ENCODE results near the gene NT5DC4.

The NT5DC4 gene

DNA sequence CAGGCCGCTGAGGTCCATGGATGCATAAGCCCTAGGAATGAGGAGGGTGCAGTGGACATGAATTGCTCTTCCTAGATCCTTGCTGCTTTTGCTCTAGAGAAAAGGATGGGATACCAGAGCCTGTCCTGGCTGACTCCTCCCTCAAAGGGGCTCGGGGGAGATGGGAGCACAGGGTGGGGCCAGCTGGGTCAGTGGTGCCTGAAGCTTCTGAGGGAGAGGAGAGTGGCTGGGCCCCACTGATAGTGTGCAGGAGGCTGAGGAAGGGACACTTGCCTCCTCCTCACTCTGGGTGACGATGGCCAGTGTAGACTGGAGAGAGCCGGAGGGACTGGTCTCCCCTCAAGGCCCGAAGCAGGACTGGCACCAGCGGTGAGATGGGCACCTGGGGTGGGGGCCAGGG is at the start of gene NT5DC4:
TSS of gene NT5DC4 (plus strand) at position 236 of the 400 bp plus-strand sequence. CDS start at position 296, 60 bp downstream.
- DNase-seq: no peak

- no peak for DNase-seq
Measured at GRCh38 chr2:112671801-112672200, 49.0 kb upstream of the NT5DC4 start.

DNA sequence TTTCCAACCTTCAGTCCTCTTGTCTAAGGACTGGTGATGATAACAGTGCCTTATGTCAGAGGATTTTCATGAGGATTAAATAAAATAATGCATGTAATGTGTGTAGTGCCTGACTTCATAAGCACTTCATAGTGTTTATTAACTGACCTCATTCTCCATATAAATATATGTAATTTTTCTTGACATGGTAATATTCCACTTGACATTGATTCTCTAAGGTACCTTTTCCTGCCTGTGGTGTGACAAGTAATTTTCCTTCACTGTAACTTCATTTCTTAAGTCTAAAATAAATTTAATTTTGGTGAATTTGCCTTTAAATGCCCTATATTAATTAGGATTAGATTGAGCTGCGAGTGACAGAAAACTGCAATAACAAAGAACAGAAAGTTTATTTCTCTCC is 47.8 kb upstream of the NT5DC4 start:
- DNase-seq: no peak

- peak; percentile 49 for DNase-seq
Measured at GRCh38 chr2:112674229-112674628, 46.6 kb upstream of the NT5DC4 start.

DNA sequence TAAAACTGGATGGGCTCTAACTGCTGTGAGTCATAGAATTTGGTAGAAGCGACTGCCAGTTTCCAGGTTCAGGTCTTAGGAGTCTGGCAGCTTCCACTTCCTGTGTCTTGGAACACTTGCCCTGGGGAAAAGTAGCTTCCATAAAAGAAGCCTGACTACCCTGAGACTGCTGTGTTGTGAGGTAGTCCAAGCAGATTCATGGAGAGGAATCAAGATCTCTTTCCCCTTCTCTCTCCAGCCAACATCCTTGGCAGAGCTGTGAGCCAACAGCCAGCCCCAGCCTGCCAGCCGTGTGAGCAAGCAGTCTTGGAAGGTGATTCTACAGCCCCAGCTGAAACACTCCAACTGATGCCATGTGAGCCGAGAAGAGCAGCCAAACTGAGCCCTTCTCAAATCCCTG is 41.3 kb upstream of the NT5DC4 start:
- peak; percentile 61 for DNase-seq

- DNase-seq: no peak
Measured at GRCh38 chr2:112680666-112681101, 40.1 kb upstream of the NT5DC4 start.

GRCh38 chr2:112682101-112682500 is 38.7 kb upstream of the NT5DC4 start:
- no peak for DNase-seq

- no peak for DNase-seq
Measured at GRCh38 chr2:112683550-112684414, 37.0 kb upstream of the NT5DC4 start.

- no peak for DNase-seq
Measured at GRCh38 chr2:112684415-112684775, 36.4 kb upstream of the NT5DC4 start.

GRCh38 chr2:112685271-112685884 is 35.4 kb upstream of the NT5DC4 start:
- DNase-seq: no peak

DNA sequence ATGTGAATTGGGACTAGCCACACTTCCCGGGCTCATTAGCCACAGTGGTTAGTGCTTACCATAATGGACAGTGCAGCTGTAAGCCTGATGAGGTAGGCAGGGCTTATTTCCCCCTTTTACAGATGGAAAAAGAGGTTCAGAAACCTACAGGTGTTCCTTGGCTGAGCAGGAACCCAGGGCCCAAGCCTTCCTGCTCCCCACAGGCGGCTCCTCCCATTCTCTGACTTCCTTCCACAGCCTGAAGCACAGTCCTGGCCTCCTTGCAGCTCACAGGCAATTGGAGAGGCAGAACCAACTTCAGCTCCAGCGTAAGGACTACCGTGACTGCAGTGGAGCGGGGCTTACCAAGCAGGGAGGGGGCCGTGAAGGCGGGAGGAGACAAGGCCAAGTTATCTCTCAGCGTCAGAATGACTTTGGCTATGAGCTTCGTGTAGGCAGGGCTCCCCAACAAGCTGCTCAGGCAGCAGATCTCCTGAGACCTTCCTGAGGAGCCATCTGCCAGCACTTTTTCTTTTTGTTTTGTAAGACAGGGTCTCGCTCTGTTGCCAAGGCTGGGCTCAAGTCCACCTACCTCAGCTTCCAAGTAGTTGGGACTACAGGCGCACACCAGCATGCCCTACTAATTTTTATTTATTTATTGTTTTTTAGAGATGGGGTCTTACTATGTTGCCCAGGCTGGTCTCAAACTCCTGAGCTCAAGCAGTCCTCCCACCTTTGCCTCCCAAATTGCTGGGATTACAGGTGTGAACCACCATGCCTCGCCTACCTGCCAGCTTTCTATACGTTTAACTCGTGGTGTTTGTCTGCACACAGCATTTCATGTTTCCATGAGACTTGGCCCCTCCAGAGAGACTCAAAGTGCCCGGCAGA is 34.2 kb upstream of the NT5DC4 start:
- DNase-seq: no peak

GRCh38 chr2:112687522-112687921 is 33.3 kb upstream of the NT5DC4 start:
- DNase-seq: no peak

DNA sequence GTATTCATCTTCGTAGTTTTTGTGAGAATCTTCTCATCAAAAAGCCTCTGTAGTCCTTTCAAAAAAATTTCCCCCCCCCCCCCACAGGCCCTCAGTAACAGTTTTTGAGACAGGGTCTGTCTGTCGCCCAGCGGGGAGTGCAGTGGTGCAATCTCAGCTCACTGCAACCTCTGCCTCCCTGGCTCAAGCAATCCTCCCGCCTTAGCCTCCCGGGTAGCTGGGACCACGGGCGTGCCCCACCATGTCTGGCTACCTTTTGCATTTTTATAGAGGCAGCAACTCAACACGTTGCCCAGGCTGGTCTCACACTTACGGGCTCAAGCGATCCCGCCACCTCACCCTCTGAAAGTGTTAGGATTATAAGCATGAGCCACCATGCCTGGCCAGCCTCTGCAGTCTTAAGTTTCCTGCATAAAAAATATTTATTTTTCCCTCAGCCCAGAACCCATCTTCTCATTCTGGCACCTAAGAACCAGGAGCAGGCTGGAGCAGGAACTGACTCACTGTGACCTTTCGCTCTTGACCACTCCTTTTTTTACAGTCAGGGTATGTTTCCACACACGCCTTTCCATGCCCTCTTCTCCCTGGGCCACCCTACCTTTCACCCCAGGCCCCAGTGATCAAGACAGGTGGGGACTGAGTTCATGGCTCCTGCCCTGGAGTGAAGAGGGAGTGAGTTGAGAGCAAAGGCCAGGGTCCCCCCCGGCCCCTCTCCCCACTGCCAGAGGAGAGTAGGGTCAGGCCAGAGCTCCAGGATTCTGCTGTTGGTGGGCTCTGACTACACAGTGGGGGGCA is 32.5 kb upstream of the NT5DC4 start:
- DNase-seq: no peak

GRCh38 chr2:112690853-112691401 is 29.9 kb upstream of the NT5DC4 start:
- no peak for DNase-seq

GRCh38 chr2:112691881-112692281 is 28.9 kb upstream of the NT5DC4 start:
- no peak for DNase-seq

GRCh38 chr2:112692495-112692911 is 28.3 kb upstream of the NT5DC4 start:
- no peak for DNase-seq

DNA sequence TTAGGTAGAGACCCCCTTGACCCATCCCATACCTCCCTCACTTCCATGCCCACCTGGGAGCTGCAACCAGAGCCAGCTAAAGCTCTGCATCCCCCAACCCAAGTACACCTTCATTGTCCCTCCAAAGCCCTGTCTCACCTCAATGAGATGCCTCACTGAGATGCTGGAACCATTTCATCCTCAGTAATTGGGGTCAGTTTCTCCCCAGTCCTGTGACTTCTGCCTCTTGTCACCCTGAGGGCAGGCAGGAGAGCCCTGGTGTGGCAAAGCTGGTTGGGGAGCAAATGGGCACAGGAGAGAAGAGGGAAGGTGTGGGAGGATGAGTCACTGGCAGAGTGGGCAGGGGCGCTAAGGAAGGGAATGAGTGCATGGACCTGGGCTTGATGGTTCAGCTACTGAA is 27.9 kb upstream of the NT5DC4 start:
- DNase-seq: no peak

DNA sequence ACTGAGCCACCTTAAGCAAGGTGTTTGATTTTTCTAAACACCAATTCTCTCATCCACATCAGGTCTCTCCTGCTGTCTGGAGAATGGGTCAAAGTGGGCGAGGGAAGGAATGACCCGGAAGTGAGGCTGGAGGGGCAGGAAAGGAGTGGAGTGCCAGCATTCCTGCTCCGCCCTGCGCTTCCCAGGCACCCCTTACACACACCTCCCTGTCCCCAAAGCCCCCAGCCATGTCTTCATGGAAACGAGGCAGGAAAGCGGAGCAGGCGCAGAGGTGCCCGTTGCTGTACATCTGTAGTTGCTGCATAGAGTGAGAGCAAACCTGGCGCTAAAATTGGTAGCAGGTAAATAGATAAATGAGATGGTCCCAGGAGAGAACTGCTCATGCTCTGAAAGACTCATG is 27.2 kb upstream of the NT5DC4 start:
- no peak for DNase-seq

DNA sequence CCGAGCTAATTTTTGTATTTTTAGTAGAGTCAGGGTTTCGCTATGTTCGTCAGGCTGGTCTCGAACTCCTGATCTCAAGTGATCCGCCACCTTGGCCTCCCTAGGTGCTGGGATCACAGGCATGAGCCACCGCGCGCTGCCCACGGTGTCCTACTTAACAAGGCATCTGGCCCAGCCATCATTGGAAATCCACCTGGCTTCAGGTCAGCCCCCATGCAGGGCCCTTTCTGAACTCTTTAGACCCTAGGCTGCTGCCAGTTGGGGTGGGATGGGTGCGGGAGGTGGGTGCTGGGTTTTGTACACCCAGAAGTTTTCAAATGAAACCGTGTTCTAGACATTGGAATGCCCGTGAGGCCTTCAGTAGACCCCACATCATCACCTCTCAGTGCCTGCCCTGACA is 26.6 kb upstream of the NT5DC4 start:
- no peak for DNase-seq

DNA sequence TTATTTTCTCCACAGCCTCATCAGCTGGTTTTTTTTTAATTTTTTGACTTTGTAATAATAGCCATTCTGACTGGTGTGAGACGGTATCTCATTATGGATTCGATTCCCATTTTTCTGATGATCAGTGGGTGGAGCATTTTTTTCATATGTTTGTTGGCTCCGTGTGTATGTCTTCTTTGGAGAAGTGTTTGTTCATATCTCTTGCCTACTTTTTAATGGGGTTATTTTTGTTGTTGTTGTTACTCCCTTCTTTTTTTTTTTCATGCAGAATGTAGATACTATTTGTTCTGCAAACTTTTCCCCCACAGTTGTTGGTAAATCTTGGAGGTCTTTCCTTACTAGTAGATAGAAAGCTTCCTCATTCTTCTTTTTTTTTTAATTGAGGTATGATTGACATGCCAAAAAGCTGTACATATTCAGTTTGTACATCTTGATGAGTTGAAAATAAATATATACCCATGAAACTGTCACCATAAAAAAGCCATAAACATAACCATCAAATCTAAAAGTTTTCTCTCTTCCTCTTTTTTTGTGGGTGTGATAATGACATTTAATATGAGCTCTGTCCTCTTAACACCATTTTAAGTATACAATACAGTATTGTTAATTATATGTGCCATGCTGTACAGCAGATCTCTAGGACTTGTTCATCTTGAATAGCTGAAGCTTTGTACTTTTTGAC is 21.8 kb upstream of the NT5DC4 start:
- no peak for DNase-seq

DNA sequence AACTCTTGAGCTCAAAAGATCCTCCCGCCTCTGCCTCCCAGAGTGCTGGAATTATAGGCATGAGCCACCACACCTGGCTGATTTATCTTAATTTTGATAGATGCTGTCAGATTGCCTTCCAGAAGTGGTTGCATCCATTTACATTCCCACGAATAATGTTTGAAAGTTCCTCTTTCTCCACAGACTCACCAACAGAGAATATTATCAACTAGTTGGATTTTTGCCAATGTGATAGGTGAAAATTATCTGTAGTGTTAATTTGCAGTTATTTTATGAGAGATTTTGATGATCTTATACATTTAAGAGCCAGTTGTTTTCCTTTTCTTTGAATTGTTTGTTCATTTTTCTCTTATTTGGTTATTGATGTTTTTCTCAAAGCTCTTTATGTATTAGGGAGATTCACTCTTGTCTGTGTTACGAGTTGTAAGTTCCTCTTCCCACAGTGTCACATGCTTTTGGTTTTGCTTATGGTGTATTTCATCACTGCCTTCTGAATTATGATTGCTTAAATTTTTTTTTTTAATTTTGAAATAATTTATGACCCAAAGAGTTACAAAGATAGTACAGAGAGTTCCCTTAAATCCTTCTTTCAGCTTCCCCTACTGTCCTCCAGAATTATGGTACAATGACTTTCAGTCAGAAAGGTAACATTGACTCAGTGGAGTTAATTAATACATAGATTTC is 20.7 kb upstream of the NT5DC4 start:
- DNase-seq: no peak

Data from right hindlimb (tissue), 1 donor.